OCI-LY7 (cell line): Measurements from ENCODE around the gene FAM78A.

ENCODE experiments used
- EZH2phosphoT487 ChIP-seq: fragments of 200-600 bp; sonication (generic); IDR thresholded peaks from 2 replicates; pipeline ENCODE4 v1.6.1; 2018; ENCODE audit warnings: low read depth, borderline replicate concordance, mild to moderate bottlenecking, mixed run types, antibody characterized with exemption, low read length, moderate library complexity, mixed read lengths
- TF ChIP-seq, protein P1 (sequence below): fragments of 200-600 bp; sonication (generic); conservative IDR thresholded peaks from 2 replicates; pipeline ENCODE4 v1.5.1; 2014; ENCODE audit warnings: mild to moderate bottlenecking, antibody characterized with exemption, low read length, moderate library complexity, mixed read lengths

DNA sequence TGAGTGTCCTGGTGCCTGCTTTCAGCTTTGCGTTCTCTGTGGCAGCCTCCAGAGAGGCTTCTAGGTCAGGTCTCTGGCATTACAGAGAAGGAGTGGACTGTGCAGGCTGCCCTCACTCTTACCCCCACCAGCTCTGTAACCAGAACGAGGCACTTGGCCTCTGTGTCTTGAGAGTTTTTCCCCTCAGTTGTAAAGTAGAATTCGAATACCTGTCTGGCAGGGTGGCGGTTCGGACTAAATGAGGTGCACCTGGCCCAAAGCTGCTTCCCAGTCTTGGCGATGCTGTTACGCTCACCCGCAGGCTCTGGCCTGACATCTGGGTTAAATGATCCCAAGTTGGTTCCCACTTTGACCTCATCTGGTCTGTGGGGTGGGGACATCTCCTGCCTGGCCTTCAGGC is 40.1 kb downstream of the FAM78A start:
- TF ChIP-seq, protein P1, sequence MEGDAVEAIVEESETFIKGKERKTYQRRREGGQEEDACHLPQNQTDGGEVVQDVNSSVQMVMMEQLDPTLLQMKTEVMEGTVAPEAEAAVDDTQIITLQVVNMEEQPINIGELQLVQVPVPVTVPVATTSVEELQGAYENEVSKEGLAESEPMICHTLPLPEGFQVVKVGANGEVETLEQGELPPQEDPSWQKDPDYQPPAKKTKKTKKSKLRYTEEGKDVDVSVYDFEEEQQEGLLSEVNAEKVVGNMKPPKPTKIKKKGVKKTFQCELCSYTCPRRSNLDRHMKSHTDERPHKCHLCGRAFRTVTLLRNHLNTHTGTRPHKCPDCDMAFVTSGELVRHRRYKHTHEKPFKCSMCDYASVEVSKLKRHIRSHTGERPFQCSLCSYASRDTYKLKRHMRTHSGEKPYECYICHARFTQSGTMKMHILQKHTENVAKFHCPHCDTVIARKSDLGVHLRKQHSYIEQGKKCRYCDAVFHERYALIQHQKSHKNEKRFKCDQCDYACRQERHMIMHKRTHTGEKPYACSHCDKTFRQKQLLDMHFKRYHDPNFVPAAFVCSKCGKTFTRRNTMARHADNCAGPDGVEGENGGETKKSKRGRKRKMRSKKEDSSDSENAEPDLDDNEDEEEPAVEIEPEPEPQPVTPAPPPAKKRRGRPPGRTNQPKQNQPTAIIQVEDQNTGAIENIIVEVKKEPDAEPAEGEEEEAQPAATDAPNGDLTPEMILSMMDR, result no peak
- no peak for TF ChIP-seq EZH2phosphoT487
